Thyroid gland (tissue), 4 donors: ENCODE data around the gene ARL15.
"Not testable (repeated sequence)": the region's sequence is repeated elsewhere in the genome, so short reads cannot be mapped to it uniquely, and the experiment has no call there.

Source experiments
- POLR2A ChIP-seq, 2 donors: fragments of 450-650 bp; IDR thresholded peaks; one replicate each; pipeline ENCODE4 v1.6.1; 2017; ENCODE audit warnings: antibody characterized with exemption in 2 of 2, mild to moderate bottlenecking in 2 of 2, moderate library complexity in 1 of 2
- TF ChIP-seq, protein P1 (sequence below), 6 experiments: fragments of 200-600 bp in 3 of 6; fragments of 450-650 bp in 3 of 6; sonication (generic) in 3 of 6; IDR thresholded peaks; one replicate each; pipeline ENCODE4 v1.5.1; 2016 to 2019; ENCODE audit warnings: antibody characterized with exemption in 6 of 6, mild to moderate bottlenecking in 2 of 6, inconsistent platforms in 1 of 6, moderate library complexity in 1 of 6

DNA sequence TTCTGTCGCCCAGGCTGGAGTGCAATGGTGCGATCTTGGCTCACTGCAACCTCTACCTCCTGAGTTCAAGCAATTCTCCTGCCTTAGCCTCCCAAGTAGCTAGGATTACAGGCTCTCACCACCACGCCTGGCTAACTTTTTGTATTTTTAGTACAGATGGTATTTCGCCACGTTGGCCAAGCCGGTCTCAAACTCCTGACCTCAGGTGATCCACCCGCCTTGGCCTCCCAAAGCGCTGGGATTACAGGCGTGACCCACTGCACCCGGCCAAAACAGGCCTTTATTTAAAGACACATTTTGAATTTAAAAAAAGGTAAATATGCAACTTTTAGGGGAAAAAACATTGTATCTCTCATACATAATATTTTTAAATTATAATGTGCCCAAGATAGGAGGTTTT, 266.1 kb downstream of the ARL15 start:
- TF ChIP-seq, protein P1, sequence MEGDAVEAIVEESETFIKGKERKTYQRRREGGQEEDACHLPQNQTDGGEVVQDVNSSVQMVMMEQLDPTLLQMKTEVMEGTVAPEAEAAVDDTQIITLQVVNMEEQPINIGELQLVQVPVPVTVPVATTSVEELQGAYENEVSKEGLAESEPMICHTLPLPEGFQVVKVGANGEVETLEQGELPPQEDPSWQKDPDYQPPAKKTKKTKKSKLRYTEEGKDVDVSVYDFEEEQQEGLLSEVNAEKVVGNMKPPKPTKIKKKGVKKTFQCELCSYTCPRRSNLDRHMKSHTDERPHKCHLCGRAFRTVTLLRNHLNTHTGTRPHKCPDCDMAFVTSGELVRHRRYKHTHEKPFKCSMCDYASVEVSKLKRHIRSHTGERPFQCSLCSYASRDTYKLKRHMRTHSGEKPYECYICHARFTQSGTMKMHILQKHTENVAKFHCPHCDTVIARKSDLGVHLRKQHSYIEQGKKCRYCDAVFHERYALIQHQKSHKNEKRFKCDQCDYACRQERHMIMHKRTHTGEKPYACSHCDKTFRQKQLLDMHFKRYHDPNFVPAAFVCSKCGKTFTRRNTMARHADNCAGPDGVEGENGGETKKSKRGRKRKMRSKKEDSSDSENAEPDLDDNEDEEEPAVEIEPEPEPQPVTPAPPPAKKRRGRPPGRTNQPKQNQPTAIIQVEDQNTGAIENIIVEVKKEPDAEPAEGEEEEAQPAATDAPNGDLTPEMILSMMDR (IDR thresholded peaks at IDR 0.05): not testable (repeated sequence)
- not testable (repeated sequence) for TF ChIP-seq POLR2A (IDR thresholded peaks at IDR 0.05)
